Thyroid gland (tissue), 4 donors: ENCODE data around the gene APC.

Experiments used
- POLR2A ChIP-seq, 2 donors: fragments of 450-650 bp; IDR thresholded peaks; one replicate each; pipeline ENCODE4 v1.6.1; 2017; ENCODE audit warnings: antibody characterized with exemption in 2 of 2, mild to moderate bottlenecking in 2 of 2, moderate library complexity in 1 of 2
- TF ChIP-seq, protein P1 (sequence below), 6 experiments: fragments of 200-600 bp in 3 of 6; fragments of 450-650 bp in 3 of 6; sonication (generic) in 3 of 6; IDR thresholded peaks; one replicate each; pipeline ENCODE4 v1.5.1; 2016 to 2019; ENCODE audit warnings: antibody characterized with exemption in 6 of 6, mild to moderate bottlenecking in 2 of 6, inconsistent platforms in 1 of 6, moderate library complexity in 1 of 6

DNA sequence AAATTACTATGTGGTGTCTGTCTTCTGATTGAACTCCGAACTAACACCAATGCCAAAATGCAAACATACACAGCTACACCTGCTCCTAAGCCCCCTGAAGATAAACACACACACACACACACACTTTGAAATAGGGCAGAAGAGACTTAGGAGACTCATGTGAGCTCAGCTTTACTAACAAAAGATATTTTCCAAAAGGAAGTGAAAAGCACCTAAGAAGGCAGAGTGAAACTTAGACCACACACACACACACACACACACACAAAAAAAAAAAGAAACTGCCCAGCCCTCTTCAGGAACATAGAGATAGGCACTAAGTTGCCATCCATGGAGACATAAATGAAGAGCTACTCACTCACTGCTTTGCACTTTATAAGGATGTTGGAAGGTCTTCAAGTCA is 45.2 kb upstream of the APC start:
- no peak for TF ChIP-seq POLR2A (IDR thresholded peaks at IDR 0.05)
- TF ChIP-seq, protein P1, sequence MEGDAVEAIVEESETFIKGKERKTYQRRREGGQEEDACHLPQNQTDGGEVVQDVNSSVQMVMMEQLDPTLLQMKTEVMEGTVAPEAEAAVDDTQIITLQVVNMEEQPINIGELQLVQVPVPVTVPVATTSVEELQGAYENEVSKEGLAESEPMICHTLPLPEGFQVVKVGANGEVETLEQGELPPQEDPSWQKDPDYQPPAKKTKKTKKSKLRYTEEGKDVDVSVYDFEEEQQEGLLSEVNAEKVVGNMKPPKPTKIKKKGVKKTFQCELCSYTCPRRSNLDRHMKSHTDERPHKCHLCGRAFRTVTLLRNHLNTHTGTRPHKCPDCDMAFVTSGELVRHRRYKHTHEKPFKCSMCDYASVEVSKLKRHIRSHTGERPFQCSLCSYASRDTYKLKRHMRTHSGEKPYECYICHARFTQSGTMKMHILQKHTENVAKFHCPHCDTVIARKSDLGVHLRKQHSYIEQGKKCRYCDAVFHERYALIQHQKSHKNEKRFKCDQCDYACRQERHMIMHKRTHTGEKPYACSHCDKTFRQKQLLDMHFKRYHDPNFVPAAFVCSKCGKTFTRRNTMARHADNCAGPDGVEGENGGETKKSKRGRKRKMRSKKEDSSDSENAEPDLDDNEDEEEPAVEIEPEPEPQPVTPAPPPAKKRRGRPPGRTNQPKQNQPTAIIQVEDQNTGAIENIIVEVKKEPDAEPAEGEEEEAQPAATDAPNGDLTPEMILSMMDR (IDR thresholded peaks at IDR 0.05): no peak
